ENCODE data around the gene PPTC7.

DNA sequence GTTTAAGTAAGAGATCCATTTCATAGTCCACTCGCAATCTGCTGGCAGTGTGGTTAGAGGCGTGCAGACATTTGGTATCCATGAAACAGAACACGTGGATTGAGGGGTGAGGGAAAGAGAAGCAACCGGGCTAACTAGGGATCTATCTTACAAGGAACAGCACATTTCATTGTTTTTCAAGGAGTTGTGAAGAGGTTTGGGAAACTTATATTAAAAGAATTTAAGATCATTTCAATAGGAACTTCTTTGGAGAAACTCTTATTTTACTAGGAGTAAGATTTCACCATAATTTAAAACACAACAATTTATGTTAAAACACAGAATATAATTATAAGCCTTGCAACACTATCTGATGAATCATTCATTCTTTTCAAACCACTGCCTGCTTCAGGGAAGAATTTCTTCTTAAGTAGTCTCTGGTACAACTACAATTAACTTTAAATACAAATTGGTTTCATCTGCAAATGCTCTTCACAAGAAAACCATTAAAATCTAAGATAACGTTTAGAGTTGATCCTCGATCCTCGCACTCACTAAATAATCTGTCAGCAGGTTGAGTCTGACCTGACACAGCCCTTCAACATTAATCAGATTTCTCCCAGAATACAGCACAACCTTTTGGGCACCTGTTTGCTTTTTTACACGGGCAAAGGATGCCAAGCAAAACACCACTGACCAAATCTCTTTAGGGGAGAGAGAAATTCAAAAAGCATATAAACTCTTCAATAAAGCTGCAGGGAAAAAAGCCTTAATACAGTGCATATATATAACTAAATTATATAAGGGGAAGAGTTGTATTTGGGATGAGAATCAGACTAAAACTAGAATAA is 27.3 kb downstream of the PPTC7 start:
- TF ChIP-seq EZH2 (IDR thresholded peaks at IDR 0.05; ENCODE audit: borderline replicate concordance, low read length) = no peak
- TF ChIP-seq, protein P1, sequence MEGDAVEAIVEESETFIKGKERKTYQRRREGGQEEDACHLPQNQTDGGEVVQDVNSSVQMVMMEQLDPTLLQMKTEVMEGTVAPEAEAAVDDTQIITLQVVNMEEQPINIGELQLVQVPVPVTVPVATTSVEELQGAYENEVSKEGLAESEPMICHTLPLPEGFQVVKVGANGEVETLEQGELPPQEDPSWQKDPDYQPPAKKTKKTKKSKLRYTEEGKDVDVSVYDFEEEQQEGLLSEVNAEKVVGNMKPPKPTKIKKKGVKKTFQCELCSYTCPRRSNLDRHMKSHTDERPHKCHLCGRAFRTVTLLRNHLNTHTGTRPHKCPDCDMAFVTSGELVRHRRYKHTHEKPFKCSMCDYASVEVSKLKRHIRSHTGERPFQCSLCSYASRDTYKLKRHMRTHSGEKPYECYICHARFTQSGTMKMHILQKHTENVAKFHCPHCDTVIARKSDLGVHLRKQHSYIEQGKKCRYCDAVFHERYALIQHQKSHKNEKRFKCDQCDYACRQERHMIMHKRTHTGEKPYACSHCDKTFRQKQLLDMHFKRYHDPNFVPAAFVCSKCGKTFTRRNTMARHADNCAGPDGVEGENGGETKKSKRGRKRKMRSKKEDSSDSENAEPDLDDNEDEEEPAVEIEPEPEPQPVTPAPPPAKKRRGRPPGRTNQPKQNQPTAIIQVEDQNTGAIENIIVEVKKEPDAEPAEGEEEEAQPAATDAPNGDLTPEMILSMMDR (IDR thresholded peaks at IDR 0.05; ENCODE audit: low read length) = no peak
